ENCODE results near the gene SLITRK1. TPM values are rescaled to one million over a fixed set of nuclear protein-coding genes. Genes with fewer than 3 reads are reported as not detected.
A peak's percentile ranks its signal among the peaks of the same experiment; 100 is the strongest.

Gene SLITRK1, protein sequence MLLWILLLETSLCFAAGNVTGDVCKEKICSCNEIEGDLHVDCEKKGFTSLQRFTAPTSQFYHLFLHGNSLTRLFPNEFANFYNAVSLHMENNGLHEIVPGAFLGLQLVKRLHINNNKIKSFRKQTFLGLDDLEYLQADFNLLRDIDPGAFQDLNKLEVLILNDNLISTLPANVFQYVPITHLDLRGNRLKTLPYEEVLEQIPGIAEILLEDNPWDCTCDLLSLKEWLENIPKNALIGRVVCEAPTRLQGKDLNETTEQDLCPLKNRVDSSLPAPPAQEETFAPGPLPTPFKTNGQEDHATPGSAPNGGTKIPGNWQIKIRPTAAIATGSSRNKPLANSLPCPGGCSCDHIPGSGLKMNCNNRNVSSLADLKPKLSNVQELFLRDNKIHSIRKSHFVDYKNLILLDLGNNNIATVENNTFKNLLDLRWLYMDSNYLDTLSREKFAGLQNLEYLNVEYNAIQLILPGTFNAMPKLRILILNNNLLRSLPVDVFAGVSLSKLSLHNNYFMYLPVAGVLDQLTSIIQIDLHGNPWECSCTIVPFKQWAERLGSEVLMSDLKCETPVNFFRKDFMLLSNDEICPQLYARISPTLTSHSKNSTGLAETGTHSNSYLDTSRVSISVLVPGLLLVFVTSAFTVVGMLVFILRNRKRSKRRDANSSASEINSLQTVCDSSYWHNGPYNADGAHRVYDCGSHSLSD
- total RNA-seq = 1.6 TPM in 2 replicates
- long read RNA-seq = 0 reads

DNA sequence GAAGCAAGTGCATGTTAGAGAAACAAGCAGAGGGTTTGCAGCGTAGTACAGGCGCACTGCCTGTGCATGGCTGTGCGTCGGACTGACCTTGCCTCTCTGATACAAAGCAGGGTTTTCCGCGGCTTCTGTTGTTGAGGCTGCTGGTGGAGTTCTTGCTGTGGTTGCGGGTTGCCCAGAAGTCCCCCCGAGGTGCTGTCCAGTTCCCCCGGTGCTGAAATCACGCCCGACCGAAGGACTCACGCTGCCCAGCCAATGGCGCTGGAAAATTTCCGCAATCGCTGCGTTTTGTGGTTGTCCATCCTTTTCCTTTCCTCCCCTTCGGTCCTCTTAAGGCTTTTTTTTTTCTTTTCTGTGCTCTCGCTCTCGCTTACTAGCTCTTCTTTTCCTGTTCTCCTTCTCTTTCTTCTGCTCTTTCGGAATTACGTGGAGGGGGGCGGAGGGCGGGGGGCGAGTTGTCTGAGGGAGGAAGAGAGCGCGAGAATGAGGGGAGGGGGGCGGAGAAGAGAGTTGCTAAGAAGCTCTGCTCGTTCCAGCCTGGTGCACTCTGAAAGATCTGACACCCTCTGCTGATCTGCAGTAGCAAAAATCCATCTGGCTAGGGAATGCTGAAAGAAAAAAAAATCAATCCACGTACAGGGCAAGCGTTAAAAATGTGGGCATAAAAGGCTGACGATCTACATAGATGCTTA, at the start of gene SLITRK1:
Gene SLITRK1, minus strand, starts transcription at position 558 of the 689 bp plus-strand sequence. CDS start 967 bp downstream, outside the sequence.
- Mint-ChIP-seq H3K36me3 (ENCODE audit: low read depth) (peaks cover 3% of the 10 kb centered on the region), H3K4me1 (peaks cover 43% of the 10 kb centered on the region)

DNA sequence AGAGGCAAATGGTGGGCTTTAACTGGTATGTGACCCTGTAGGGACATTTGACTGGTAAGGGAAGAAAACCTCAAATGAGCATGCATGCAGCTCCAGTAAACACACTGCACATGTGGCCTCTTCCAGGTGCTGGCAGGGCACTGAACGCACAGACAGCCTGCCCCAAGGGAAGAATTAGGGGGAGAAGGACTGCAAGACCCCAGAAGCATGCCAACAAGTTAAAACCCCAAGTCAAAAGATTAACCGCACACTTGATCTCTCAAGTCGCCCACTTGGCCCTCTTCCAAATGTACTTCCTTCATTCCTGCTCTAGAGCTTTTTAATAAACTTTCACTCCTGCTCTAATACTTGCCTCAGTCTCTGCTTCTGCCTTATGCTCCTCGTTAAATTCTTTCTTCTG, 46.9 kb upstream of the SLITRK1 start:
- H3K4me1 Mint-ChIP-seq = no peaks in the 10 kb centered on the region
- DNase-seq (ENCODE audit: low read depth, low spot score) = no peak
- TF ChIP-seq, protein P1, sequence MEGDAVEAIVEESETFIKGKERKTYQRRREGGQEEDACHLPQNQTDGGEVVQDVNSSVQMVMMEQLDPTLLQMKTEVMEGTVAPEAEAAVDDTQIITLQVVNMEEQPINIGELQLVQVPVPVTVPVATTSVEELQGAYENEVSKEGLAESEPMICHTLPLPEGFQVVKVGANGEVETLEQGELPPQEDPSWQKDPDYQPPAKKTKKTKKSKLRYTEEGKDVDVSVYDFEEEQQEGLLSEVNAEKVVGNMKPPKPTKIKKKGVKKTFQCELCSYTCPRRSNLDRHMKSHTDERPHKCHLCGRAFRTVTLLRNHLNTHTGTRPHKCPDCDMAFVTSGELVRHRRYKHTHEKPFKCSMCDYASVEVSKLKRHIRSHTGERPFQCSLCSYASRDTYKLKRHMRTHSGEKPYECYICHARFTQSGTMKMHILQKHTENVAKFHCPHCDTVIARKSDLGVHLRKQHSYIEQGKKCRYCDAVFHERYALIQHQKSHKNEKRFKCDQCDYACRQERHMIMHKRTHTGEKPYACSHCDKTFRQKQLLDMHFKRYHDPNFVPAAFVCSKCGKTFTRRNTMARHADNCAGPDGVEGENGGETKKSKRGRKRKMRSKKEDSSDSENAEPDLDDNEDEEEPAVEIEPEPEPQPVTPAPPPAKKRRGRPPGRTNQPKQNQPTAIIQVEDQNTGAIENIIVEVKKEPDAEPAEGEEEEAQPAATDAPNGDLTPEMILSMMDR (conservative IDR thresholded peaks at IDR 0.05) = no peak
- H3K9me3 Mint-ChIP-seq = no peaks in the 10 kb centered on the region
- no peaks in the 10 kb centered on the region for H3K36me3 Mint-ChIP-seq (ENCODE audit: low read depth)
- no peak overlapping the region for H3K4me3 Mint-ChIP-seq
- H3K27ac Mint-ChIP-seq (ENCODE audit: unreplicated experiment) = no peak overlapping the region
- no peaks in the 10 kb centered on the region for H3K27me3 Mint-ChIP-seq (ENCODE audit: low read depth)

More for the DNA sequence above, at the start of gene SLITRK1:
- Mint-ChIP-seq H3K27ac (ENCODE audit: unreplicated experiment) (no peak within 1 kb of the TSS), H3K27me3 (ENCODE audit: low read depth) (peaks cover 71% of the 10 kb centered on the region), H3K9me3 (peaks cover 3% of the 10 kb centered on the region), H3K4me3 (peak within 1 kb of the TSS; percentile 89)
- DNase-seq (ENCODE audit: low read depth, low spot score) = peak; percentile 93
- TF ChIP-seq, protein P1 (conservative IDR thresholded peaks at IDR 0.05) = no peak

DNA sequence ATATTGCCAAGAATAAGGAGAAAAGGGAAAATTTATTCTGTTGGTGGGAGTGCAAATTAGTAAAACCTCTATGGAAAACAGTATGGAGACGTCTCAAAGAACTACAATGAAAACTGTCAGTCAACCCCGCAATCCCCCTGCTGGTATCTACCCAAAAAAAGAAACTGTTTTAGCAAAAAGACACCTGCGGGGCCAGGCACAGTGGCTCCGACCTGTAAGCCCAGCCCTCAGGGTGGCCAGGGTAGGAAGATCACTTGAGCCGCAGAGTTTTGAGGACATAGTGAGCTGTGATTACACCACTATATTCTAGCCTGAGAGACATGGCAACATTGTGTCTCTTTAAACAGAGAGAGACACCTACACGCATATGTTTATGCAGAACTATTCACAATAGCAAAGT, 37.5 kb upstream of the SLITRK1 start:
- DNase-seq (ENCODE audit: low read depth, low spot score) = no peak
- Mint-ChIP-seq H3K4me3 (no peak overlapping the region), H3K9me3 (no peaks in the 10 kb centered on the region), H3K27ac (ENCODE audit: unreplicated experiment) (no peak overlapping the region), H3K36me3 (ENCODE audit: low read depth) (no peaks in the 10 kb centered on the region), H3K27me3 (ENCODE audit: low read depth) (no peaks in the 10 kb centered on the region), H3K4me1 (no peaks in the 10 kb centered on the region)
- TF ChIP-seq, protein P1 (conservative IDR thresholded peaks at IDR 0.05) = no peak

DNA sequence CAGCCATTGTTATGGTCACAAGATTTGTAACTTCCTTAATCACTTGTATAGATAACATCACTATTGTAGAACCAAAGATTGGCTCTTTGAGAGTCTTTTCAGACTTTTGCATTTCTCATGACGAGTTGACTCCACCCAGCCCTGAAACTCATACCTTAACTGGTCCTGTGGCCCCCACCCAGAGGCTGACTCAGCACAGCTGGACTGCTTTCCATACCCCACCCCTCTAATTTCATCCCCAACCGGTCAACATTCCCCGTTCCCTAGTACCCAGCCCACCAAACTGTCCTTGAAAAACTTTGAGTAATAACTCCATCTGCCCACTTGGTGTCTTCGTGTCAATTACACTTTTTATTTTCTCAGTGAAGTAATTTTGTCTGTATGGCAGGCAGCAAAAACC, 32.1 kb upstream of the SLITRK1 start:
- no peaks in the 10 kb centered on the region for H3K4me1 Mint-ChIP-seq
- no peak for DNase-seq (ENCODE audit: low read depth, low spot score)
- H3K27me3 Mint-ChIP-seq (ENCODE audit: low read depth) = no peaks in the 10 kb centered on the region
- no peaks in the 10 kb centered on the region for H3K36me3 Mint-ChIP-seq (ENCODE audit: low read depth)
- H3K9me3 Mint-ChIP-seq = peaks cover 11% of the 10 kb centered on the region
- H3K27ac Mint-ChIP-seq (ENCODE audit: unreplicated experiment) = no peak overlapping the region
- H3K4me3 Mint-ChIP-seq = no peak overlapping the region
- TF ChIP-seq, protein P1 (conservative IDR thresholded peaks at IDR 0.05) = no peak

DNA sequence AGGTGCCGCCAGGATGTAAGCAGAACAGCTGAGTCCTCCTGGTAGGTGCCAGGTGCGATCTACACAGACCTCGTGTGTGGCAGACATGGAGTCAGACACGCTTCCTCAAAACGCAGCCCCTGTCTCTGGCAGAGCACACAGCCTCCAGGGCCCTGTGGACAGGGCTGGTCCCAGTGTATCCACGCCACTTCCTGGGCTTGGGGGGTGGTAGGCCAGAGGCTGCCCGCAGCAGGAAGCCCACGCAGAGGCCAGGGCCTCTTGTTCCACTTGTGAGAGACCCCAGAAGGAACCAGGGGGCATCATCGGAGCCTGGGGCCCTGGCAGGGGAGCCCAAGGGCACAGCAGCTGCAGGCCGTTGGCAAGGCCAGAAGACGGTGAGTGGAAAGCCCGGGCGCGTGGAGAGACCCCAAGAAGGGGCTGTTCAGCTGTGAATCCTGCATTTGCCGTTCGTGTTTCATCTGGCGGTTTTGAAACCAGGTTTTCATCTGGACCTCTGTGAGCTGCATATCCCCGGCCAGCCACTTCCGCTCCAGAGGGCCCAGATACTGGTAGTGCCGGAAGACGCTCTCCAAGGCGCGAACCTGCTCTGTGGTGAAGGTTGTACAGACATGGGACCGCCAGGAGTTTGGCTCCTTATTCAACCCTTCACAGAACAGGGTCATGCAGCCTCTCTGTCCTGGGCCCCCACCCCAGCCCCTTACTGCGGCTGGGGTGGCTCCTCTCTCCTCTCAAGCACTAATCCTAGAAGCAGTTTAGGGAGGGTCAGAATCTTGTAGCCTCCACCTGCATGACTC, 25.1 kb upstream of the SLITRK1 start:
- no peak overlapping the region for H3K27ac Mint-ChIP-seq (ENCODE audit: unreplicated experiment)

More for the DNA sequence above, 25.1 kb upstream of the SLITRK1 start:
- DNase-seq (ENCODE audit: low read depth, low spot score) = no peak
- H3K27me3 Mint-ChIP-seq (ENCODE audit: low read depth) = no peaks in the 10 kb centered on the region
- H3K9me3 Mint-ChIP-seq = peaks cover 12% of the 10 kb centered on the region
- TF ChIP-seq, protein P1 (conservative IDR thresholded peaks at IDR 0.05) = no peak
- H3K36me3 Mint-ChIP-seq (ENCODE audit: low read depth) = no peaks in the 10 kb centered on the region
- H3K4me1 Mint-ChIP-seq = no peaks in the 10 kb centered on the region
- H3K4me3 Mint-ChIP-seq = no peak overlapping the region

All from neural crest cell (in vitro differentiated cells).